ENCODE results near the gene TADA1. TPM values are rescaled to one million over a fixed set of nuclear protein-coding genes. Genes with fewer than 3 reads are reported as not detected.
A peak's percentile ranks its signal among the peaks of the same experiment; 100 is the strongest.

Gene TADA1
- total RNA-seq, 2 donors from 2014 or later: 10.9 to 11.1 TPM

DNA sequence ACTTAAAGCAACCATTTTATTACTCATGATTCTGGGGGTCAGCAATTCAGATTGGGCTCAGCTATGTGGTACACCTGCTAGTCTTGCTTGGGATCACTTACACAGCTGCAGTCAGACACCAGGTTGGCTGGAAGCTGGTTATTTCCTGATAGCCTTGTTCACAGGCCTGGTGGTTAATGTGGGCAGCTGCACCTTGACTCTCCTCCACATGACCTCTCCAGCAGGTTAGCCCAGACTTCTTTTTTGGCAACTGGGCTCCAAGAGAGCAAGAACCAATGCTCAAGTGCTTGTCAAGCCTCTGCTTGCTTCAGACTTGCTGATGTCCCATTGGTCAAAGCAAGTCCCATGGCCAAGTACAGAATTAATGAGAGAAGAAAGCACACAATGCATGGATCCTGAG, 48.6 kb downstream of the TADA1 start:
- DNase-seq (ENCODE audit: low spot score): no peak
- no peak for TF ChIP-seq CTCF (IDR thresholded peaks at IDR 0.05)
- no peak overlapping the region for H3K4me3 ChIP-seq
- H3K4me1 ChIP-seq: no peaks in the 10 kb centered on the region
- no peaks in the 10 kb centered on the region for H3K27me3 ChIP-seq
- H3K9me3 ChIP-seq: peaks cover 0 to 22% of the 10 kb centered on the region in 2 donors
- no peak overlapping the region for H3K27ac ChIP-seq
- no peaks in the 10 kb centered on the region for H3K36me3 ChIP-seq

DNA sequence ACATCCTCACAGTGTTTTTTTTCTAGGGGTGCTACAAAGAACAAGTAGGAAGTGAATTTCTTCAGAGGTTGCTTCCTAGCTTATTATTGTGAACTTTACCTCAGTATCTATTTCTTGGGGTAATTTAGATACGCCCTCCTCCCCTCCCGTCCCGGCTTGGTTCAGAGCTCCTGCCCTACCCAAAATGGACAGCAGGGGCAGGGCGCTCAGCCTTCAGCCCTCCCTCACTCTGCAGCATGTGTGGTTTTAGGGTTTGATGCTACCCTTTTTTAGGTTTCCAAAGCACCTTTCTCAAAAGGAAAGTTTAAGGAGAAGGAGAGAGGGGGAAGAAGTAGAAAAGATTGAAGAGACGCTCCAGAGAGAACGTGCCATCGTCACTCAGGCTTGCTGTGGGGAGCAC, 53.7 kb downstream of the TADA1 start:
- Histone ChIP-seq H3K36me3 (no peaks in the 10 kb centered on the region), H3K9me3 (peaks cover 0 to 11% of the 10 kb centered on the region in 2 donors), H3K4me3 (no peak overlapping the region), H3K27me3 (no peaks in the 10 kb centered on the region), H3K27ac (no peak overlapping the region), H3K4me1 (no peaks in the 10 kb centered on the region)
- DNase-seq (ENCODE audit: low spot score): no peak
- TF ChIP-seq CTCF (IDR thresholded peaks at IDR 0.05): no peak

DNA sequence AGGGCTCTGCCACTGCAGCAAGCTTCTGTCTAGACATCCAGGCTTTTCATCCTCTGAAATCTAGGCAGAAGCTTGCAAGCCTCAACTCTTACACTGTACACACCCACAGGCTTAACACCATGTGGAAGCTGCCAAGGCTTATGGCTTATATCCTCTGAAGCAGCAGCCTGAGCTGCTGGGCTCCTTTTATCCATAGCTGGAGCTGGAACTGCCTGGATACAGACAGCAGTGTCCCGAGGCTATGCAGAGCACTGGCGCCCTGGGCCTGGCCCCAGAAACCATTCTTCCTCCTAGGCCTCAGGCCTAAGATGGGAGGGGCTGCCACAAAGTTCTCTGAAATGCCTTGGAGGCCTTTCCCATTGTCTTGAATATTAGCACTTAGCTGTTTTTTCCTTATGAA, 56.1 kb downstream of the TADA1 start:
- Histone ChIP-seq H3K4me1 (no peaks in the 10 kb centered on the region), H3K36me3 (no peaks in the 10 kb centered on the region), H3K27ac (no peak overlapping the region), H3K4me3 (no peak overlapping the region), H3K27me3 (no peaks in the 10 kb centered on the region), H3K9me3 (peaks cover 0 to 11% of the 10 kb centered on the region in 2 donors)
- no peak for TF ChIP-seq CTCF (IDR thresholded peaks at IDR 0.05)
- DNase-seq (ENCODE audit: low spot score): no peak

GRCh38 chr1:166814611-166815010, 61.5 kb downstream of the TADA1 start:
- no peaks in the 10 kb centered on the region for H3K27me3 ChIP-seq
- H3K4me3 ChIP-seq: no peak overlapping the region
- H3K36me3 ChIP-seq: no peaks in the 10 kb centered on the region
- H3K27ac ChIP-seq: no peak overlapping the region
- no peak for DNase-seq (ENCODE audit: low spot score)
- peaks cover 0 to 2% of the 10 kb centered on the region in 2 donors for H3K9me3 ChIP-seq
- TF ChIP-seq CTCF (IDR thresholded peaks at IDR 0.05): no peak
- no peaks in the 10 kb centered on the region for H3K4me1 ChIP-seq

- DNase-seq (ENCODE audit: low spot score): no peak
- no peaks in the 10 kb centered on the region for H3K27me3 ChIP-seq
Measured at GRCh38 chr1:166813508-166814223, 62.4 kb downstream of the TADA1 start.

More at GRCh38 chr1:166813508-166814223, 62.4 kb downstream of the TADA1 start:
- H3K4me1 ChIP-seq: no peaks in the 10 kb centered on the region
- peak in 1 of 2 donors; percentile 30 for TF ChIP-seq CTCF (IDR thresholded peaks at IDR 0.05)
- no peak overlapping the region for H3K27ac ChIP-seq
- no peaks in the 10 kb centered on the region for H3K36me3 ChIP-seq
- no peak overlapping the region for H3K4me3 ChIP-seq
- H3K9me3 ChIP-seq: no peaks in the 10 kb centered on the region

Data from right atrium auricular region (tissue), 2 donors.